ENCODE results near the gene RHD.
"Not testable (repeated sequence)": the region's sequence is repeated elsewhere in the genome, so short reads cannot be mapped to it uniquely, and the experiment has no call there.

GRCh38 chr1:25275648-25276047 is 3.3 kb downstream of the RHD start:
- TF ChIP-seq, protein P1, sequence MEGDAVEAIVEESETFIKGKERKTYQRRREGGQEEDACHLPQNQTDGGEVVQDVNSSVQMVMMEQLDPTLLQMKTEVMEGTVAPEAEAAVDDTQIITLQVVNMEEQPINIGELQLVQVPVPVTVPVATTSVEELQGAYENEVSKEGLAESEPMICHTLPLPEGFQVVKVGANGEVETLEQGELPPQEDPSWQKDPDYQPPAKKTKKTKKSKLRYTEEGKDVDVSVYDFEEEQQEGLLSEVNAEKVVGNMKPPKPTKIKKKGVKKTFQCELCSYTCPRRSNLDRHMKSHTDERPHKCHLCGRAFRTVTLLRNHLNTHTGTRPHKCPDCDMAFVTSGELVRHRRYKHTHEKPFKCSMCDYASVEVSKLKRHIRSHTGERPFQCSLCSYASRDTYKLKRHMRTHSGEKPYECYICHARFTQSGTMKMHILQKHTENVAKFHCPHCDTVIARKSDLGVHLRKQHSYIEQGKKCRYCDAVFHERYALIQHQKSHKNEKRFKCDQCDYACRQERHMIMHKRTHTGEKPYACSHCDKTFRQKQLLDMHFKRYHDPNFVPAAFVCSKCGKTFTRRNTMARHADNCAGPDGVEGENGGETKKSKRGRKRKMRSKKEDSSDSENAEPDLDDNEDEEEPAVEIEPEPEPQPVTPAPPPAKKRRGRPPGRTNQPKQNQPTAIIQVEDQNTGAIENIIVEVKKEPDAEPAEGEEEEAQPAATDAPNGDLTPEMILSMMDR (IDR thresholded peaks at IDR 0.05 in 4 of 5, conservative IDR thresholded peaks at IDR 0.05 in 1 of 5), result not testable (repeated sequence)
- TF ChIP-seq POLR2A (IDR thresholded peaks at IDR 0.05), result not testable (repeated sequence)

All from gastrocnemius medialis (tissue), 4 donors.